ENCODE results near the gene ELMOD3. TPM values are rescaled to one million over a fixed set of nuclear protein-coding genes. Genes with fewer than 3 reads are reported as not detected.

ELMOD3 gene
- total and polyA plus RNA-seq, 9 of the 15 experiments (the other 6 are each of a cell fraction or from before 2014, with no cell fraction given): 2.7 to 18.7 (median 11.6) TPM

DNA sequence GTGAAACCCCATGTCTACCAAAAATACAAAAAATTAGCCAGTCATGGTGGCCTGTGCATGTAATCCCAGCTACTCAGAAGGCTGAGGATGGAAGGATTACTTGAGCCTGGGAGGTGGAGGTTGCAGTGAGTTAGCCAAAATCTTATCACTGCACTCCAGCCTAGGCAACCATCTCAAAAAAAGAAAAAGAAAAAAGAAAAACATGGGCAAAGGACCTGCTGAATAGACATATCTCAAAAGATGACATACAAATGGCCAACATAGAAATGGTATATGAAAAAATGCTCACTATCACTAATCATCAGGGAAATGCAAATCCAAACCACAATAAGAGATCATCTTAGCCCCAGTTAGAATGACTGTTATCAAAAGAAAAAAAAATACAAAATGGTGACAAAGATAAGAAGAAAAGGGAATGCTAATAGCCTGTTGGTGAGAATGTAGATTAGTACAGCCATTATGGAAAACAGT, 25.4 kb upstream of the ELMOD3 start (continued):
- no peak for TF ChIP-seq ZNF592 (IDR thresholded peaks at IDR 0.05)
- TF ChIP-seq TEAD1 (CRISPR knock-in tag; IDR thresholded peaks at IDR 0.05): no peak
- no peak; the same call in 1 of the 2 replicates for TF ChIP-seq LCOR (CRISPR knock-in tag; IDR thresholded peaks at IDR 0.05)
- TF ChIP-seq TRIM28 (IDR thresholded peaks at IDR 0.05): peak; percentile 66; the same call in 1 of the 2 replicates
- TF ChIP-seq XRCC3 (IDR thresholded peaks at IDR 0.05): no peak
- TF ChIP-seq, protein P1, sequence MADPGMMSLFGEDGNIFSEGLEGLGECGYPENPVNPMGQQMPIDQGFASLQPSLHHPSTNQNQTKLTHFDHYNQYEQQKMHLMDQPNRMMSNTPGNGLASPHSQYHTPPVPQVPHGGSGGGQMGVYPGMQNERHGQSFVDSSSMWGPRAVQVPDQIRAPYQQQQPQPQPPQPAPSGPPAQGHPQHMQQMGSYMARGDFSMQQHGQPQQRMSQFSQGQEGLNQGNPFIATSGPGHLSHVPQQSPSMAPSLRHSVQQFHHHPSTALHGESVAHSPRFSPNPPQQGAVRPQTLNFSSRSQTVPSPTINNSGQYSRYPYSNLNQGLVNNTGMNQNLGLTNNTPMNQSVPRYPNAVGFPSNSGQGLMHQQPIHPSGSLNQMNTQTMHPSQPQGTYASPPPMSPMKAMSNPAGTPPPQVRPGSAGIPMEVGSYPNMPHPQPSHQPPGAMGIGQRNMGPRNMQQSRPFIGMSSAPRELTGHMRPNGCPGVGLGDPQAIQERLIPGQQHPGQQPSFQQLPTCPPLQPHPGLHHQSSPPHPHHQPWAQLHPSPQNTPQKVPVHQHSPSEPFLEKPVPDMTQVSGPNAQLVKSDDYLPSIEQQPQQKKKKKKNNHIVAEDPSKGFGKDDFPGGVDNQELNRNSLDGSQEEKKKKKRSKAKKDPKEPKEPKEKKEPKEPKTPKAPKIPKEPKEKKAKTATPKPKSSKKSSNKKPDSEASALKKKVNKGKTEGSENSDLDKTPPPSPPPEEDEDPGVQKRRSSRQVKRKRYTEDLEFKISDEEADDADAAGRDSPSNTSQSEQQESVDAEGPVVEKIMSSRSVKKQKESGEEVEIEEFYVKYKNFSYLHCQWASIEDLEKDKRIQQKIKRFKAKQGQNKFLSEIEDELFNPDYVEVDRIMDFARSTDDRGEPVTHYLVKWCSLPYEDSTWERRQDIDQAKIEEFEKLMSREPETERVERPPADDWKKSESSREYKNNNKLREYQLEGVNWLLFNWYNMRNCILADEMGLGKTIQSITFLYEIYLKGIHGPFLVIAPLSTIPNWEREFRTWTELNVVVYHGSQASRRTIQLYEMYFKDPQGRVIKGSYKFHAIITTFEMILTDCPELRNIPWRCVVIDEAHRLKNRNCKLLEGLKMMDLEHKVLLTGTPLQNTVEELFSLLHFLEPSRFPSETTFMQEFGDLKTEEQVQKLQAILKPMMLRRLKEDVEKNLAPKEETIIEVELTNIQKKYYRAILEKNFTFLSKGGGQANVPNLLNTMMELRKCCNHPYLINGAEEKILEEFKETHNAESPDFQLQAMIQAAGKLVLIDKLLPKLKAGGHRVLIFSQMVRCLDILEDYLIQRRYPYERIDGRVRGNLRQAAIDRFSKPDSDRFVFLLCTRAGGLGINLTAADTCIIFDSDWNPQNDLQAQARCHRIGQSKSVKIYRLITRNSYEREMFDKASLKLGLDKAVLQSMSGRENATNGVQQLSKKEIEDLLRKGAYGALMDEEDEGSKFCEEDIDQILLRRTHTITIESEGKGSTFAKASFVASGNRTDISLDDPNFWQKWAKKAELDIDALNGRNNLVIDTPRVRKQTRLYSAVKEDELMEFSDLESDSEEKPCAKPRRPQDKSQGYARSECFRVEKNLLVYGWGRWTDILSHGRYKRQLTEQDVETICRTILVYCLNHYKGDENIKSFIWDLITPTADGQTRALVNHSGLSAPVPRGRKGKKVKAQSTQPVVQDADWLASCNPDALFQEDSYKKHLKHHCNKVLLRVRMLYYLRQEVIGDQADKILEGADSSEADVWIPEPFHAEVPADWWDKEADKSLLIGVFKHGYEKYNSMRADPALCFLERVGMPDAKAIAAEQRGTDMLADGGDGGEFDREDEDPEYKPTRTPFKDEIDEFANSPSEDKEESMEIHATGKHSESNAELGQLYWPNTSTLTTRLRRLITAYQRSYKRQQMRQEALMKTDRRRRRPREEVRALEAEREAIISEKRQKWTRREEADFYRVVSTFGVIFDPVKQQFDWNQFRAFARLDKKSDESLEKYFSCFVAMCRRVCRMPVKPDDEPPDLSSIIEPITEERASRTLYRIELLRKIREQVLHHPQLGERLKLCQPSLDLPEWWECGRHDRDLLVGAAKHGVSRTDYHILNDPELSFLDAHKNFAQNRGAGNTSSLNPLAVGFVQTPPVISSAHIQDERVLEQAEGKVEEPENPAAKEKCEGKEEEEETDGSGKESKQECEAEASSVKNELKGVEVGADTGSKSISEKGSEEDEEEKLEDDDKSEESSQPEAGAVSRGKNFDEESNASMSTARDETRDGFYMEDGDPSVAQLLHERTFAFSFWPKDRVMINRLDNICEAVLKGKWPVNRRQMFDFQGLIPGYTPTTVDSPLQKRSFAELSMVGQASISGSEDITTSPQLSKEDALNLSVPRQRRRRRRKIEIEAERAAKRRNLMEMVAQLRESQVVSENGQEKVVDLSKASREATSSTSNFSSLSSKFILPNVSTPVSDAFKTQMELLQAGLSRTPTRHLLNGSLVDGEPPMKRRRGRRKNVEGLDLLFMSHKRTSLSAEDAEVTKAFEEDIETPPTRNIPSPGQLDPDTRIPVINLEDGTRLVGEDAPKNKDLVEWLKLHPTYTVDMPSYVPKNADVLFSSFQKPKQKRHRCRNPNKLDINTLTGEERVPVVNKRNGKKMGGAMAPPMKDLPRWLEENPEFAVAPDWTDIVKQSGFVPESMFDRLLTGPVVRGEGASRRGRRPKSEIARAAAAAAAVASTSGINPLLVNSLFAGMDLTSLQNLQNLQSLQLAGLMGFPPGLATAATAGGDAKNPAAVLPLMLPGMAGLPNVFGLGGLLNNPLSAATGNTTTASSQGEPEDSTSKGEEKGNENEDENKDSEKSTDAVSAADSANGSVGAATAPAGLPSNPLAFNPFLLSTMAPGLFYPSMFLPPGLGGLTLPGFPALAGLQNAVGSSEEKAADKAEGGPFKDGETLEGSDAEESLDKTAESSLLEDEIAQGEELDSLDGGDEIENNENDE (IDR thresholded peaks at IDR 0.05; ENCODE audit: low read depth, low read length): no peak
- 0 out of 2 replicates have a peak, but pooled peaks have one; percentile 10 for TF ChIP-seq GATA2 (CRISPR knock-in tag; IDR thresholded peaks at IDR 0.05)
- peak; percentile 44; the same call in 1 of the 2 replicates for TF ChIP-seq EP400 (IDR thresholded peaks at IDR 0.05)
- peak; percentile 71; the same call in 1 of the 2 replicates for TF ChIP-seq HLTF (IDR thresholded peaks at IDR 0.05)
- no peak for TF ChIP-seq FOXK1 (CRISPR knock-in tag; IDR thresholded peaks at IDR 0.05; ENCODE audit: borderline replicate concordance)
- no peak for TF ChIP-seq FOXP4 (CRISPR knock-in tag; IDR thresholded peaks at IDR 0.05; ENCODE audit: borderline replicate concordance)

Data from K562 (cell line).